Measurements from ENCODE around the gene FCGR3A. TPM values are rescaled to one million over a fixed set of nuclear protein-coding genes. Genes with fewer than 3 reads are reported as not detected.
A peak's percentile ranks its signal among the peaks of the same experiment; 100 is the strongest.

The FCGR3A gene
- total RNA-seq, 1 donor from 2014 or later, result not detected

DNA sequence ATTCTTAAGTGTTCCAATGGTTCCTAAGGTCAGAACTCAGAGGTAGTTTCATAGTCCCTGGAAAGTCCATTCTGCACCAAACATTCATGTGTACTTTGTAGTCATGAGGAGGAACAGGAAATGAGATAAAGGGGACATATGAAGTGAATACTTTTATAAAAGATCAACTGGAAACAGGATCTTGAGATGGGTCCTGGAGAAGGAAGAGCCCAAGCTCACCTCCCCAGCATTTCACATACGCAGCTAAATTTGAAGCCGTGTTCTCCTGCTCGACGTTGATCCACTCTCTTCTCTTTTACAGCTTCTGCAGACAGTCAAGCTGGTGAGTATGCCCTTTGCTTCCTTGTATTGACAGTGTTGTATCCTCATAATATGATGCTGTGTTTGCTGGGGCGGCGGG is 43.9 kb downstream of the FCGR3A start:
- no peak for DNase-seq (ENCODE audit: low read depth)

DNA sequence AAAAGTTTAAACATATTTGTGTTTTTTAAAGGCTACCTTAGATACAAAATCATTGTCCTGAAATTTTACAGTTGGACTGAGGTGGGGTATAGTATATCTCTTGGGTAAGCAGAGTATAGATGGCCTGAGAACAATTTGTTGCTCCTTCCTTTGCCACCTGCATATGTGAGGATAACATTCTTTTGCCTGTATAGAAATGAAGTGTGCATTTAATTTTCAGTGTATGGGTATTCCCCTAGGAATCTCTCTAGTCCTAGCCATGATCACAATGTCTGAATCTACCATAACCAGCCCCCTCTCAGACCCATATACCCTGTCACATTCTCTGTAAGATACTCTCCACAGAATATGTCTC is 46.2 kb downstream of the FCGR3A start:
- DNase-seq (ENCODE audit: low read depth), result no peak

DNA sequence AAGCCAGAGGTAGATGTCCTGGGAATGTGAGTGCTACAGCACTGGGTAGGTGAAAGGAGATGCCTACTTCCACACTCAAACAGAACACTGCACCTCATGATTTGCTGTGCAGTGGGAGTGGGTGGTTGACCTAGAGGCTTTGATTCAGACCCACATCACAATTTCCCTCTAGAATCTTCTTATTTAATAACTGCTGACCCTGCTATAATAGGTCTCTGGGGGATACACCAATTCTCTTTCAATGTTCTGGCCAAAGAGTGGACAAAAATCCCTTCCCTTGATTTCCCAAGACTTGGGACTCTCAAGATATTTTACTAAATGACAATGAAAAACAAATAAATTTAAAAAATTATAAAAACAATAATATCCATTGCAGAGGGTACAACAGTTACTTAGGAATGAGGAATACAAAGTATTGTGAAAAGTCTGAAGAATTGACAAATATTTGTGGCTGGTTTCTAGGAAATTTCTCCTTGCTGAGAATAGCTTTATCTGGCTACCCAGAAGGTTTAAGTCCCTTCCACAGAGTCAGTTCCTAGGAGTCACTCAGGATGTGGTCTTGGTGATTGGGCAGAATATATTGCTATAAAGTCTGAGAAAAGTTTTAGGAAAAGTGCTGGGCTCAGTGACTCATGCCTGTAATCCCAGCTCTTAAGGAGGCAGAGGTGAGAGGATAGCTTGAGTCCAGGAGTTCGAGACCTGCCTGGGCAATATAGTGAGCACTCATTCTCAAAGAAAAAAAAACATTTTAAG is 46.8 kb downstream of the FCGR3A start:
- no peak for DNase-seq (ENCODE audit: low read depth)

DNA sequence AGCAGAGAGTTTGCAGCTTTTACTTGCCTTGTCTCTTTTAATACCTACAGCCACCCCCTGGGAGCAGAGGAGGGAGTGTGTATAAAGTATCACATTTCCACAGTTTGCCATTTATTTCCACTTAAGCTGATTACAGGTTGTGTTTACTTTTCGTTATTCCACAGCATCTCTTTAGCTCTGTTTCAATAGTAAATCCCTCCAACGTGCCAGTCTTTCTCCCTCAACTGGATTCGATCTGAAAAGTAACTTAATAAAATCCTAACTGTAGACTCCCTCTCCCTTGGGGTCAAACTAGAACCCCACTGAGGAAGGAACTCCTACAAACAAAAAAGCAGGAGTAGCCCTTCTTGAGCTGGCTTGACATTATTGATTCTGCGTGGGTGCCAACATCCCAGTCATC is 47.4 kb downstream of the FCGR3A start:
- no peak for DNase-seq (ENCODE audit: low read depth)

DNA sequence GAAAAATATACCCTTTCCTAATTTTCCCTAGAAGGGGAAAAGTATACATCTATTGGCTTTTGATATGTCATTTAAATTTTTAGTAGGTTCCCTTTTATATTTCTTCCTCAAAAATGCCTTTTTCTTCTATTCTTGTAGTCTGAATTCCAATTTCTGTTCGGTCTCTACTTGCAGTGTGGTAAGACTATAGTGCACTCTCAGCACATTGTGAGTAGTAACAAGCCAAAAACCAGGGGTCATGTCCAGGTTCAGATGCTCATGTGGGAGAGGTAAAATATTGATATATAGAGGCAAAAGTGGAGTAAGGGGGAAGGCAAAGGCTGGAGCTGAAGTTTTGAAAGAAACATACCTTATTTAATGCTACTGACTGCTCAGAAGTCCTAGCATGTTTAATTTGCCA is 48.4 kb downstream of the FCGR3A start:
- no peak for DNase-seq (ENCODE audit: low read depth)

DNA sequence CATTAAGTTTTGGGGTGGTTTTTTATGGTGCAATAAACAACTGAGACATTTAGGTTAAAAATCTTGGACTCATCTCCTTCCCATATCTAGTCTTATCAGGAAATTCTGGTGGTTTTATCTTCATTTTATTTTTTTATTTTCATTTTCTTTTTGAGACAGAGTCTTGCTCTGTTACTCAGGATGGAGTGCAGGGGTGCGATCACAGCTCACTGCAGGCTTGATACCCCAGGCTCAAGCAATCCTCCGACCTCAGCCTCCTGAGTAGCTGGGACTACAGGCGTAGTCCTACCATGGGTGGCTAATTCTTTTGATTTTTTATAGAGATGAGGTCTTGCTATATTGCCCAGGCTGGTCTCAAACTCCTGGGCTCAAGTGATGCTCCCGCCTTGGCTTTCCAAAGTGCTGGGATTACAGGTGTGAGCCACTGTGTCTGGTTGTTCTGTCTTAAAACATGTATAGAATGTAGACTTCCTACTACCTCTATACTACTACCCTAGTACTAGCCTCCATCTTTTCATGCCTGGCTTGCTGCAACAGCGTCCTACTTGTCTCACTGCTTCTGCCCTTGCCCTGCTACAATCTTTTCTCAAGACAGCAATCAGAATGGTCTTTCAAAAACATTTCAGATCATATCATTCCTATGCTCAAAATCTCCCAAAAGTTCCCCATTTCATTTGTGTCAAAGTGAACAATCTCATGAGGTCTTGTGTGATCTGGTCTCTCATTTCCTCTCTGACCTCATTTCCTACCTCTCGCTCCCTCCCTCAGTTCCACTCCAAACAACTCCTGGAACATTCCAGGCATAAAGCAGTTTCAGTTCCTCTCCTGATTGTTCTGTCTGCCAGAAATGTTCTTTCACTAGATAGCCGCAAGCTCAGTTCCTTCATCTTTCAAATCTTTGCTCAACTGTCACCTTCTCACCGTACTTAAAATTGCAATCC is 50.2 kb downstream of the FCGR3A start:
- DNase-seq (ENCODE audit: low read depth), result no peak

DNA sequence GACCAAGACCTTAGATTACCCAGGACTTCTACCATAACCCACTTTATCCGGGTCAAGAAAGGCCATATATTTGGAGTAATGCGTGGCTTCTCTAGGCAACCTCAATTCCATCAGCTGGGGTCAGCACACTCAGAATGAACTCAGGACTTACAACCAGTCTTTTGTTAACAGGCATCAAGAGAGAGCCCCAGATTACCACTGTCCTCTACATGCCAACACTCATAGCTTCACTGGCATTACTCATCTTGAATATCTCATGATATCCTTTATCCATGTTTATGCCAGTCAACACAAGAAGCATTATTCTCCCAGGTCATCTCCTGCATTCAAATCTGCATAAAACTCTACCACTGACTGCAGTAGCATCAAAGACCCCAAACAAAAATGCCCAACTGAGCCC is 51.0 kb downstream of the FCGR3A start:
- no peak for DNase-seq (ENCODE audit: low read depth)

DNA sequence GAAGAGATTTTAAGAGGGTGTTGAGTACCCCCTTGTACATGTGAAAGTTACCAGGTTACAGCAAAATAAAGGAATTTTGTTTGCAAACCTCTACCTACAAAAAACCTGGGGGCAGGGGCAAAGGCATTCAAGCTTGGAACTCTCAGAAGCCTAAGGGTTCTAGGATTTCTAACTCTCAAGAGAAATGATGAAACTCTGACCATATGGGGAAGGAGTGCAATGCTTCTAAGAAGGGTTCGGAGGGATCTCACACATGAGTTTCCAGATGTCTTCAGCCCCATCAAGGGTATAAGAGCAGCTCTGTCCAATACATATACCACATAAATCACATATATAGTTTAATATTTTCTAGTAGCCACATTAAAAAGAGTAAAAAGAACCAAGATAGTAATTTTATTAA is 51.7 kb downstream of the FCGR3A start:
- no peak for DNase-seq (ENCODE audit: low read depth)

DNA sequence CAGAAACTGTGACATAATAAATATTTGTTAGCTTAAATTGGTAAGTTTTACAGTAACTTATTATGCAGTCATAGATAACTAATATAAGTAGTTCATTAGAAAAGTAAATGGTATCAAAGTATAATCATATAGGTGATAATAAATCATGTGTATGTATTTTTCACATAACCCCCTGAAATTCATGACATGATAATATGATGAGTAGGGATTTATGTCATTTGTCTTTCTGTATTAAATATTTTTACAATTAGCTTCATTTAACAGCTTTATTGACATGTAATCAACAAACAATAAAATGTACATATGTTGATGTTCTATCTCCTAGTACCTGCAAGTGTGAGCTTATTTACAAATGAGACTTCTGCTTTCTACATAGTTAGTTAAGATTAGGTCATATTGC is 54.1 kb downstream of the FCGR3A start:
- DNase-seq (ENCODE audit: low read depth), result no peak

DNA sequence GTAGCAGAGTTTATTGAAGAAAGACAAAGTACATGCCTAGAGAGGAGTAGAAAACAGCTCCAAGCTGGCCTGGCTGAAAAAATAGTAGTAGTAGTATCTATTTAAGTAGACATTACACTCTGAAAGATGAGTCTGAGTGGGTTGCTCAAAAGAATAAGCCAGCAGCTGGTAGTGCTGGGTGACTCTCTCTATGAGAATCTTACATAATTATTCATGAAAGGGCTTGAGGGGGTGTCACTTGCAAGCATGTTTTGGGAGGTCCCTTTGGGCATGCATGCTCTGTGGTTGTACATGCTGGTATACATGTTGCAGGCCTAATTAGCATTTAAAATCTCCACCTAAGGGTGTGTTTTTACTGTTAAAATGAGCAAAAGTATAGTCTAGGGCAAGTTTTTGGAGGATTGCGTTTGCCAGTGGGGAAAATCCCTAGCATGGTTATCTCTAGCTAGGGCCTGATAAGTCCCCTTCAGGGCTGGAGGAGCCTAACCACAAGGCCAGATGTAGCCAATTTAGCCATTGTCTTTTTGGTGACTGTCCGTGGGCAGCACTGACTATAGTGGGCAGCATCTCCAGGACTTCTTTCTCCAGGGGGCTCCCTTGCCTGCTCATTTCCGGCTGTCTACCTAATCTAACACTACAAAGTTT is 55.4 kb downstream of the FCGR3A start:
- peak; percentile 27 for DNase-seq (ENCODE audit: low read depth)

DNA sequence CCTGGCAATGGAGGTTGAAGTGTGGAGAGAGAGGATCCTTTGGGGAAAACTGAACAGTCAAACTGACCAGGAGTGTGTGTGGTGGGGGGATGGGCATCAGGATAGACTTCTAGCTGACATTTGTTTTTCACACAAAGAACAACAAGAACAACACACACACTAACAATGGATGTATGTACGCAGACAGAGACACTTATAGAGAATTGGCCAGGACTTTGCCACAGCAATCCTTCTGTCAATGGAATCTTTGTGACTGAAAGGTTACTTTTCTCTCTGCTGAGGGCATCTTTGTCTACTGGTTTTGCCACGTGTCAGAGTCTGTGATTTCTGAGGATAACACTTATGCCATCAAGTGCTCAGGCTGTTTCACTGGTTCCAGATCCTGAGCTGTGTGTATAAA is 56.8 kb downstream of the FCGR3A start:
- no peak for DNase-seq (ENCODE audit: low read depth)

Other genes starting within 250 kb of the FCGR3A start
- 1.7 and 2.8 TPM in 2 replicates for gene MPZ, start 239.8 kb downstream of the FCGR3A start, total RNA-seq
- 17.8 and 40.5 TPM in 2 replicates for gene SDHC, start 235.4 kb downstream of the FCGR3A start, total RNA-seq
- not detected in 2 replicates for gene CFAP126, start 181.9 kb downstream of the FCGR3A start, total RNA-seq
- not detected in 2 replicates for gene FCGR2A, start 44.4 kb downstream of the FCGR3A start, total RNA-seq
- gene HSPA6, start 25.3 kb downstream of the FCGR3A start, total RNA-seq, result not detected in 2 replicates
- not detected in 2 replicates for gene FCGR3B, start 81.4 kb upstream of the FCGR3A start, total RNA-seq
- not detected in 2 replicates for gene FCGR2B, start 113.3 kb upstream of the FCGR3A start, total RNA-seq
- 0.68 and 1.5 TPM in 2 replicates for gene FCRLA, start 157.4 kb upstream of the FCGR3A start, total RNA-seq
- 0.21 and 0.57 TPM in 2 replicates for gene FCRLB, start 171.7 kb upstream of the FCGR3A start, total RNA-seq
- 17.6 and 22.1 TPM in 2 replicates for gene DUSP12, start 200.0 kb upstream of the FCGR3A start, total RNA-seq
- 30.2 and 32.4 TPM in 2 replicates for gene ATF6, start 216.5 kb upstream of the FCGR3A start, total RNA-seq